ENCODE measurements around the gene MYO16.
"Not testable (repeated sequence)": the region's sequence is repeated elsewhere in the genome, so short reads cannot be mapped to it uniquely, and the experiment has no call there.

The MYO16 gene

DNA sequence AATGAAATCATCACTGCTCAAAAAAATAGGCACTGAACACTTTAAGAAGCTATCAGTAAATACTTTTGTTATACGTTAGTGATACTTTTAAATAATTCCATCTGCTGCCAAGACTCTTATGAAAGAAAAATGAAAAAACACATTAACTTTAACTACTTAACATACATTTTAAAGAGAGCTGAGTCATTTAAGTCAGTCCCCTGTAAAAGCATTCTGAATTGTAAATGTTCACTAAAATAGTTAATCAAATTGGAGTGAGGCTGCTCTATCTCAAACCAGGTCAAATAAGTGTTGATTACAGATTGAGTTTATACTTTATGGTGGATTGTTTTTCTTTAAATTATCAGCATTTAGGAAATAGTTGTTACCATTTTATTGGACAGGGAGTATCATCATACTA is 274.2 kb downstream of the MYO16 start:
- FAIRE-seq = no peak

DNA sequence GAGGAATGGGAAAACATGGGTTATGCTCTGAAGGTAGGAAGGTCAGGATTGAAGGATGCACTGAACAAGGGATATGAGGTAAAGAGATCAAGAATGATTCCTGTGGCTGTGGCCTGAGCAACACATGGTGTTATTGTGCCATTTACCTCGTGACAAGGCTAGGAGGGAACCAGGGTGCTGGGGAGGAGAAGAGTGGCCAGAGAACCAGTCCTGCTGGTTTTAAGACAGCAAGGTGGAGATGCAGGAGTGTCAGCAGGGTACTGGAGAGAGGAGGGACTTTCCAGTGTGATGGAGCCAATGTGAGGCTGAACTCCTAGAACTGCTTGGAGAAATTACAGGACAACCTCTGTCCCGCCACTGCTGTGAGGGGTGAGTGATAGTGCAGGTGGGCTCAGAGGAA is 282.4 kb downstream of the MYO16 start:
- no peak for FAIRE-seq

DNA sequence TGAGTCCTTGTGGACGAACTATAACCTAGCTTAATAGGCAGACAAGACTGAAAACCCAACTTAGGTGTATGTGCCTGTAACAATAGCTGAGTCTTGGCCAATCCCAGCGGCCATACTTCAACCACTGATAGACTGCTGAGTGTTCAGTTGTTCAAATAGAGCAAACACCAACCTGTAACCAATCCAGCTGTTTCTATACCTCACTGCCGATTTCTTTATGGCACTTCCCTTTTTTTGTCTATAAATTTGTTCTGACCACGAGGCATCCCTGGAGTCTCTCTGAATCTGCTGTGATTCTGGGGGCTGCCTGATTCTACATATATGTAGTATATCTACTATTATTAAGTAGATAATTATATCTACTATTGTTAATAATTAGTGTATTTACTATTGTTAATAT is 284.3 kb downstream of the MYO16 start:
- FAIRE-seq = not testable (repeated sequence)

DNA sequence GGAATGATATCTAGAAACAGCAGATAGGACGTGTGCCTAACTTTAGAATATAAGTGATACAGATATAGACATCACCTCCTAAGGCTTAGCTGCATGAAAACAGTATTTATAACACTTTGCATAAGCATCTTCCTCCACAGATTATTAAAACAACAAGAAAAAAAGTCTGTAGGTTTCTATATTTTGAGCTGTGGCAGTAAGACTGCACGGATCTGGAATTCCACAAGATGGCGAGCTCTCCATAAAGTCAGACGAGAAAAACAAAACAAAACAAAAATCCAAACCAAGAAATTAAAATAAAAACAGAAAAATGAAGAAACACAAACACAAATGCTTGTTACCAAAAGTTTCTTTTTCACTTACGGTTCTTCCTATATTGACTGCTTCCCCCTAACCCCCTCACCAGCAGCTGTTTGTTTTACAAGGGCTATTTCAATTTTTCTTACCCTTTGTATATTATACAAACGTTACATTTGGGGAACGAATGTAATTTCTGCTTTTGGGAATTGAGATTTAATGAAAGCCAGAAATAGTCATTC is 285.8 kb downstream of the MYO16 start:
- FAIRE-seq = peak; percentile 91

DNA sequence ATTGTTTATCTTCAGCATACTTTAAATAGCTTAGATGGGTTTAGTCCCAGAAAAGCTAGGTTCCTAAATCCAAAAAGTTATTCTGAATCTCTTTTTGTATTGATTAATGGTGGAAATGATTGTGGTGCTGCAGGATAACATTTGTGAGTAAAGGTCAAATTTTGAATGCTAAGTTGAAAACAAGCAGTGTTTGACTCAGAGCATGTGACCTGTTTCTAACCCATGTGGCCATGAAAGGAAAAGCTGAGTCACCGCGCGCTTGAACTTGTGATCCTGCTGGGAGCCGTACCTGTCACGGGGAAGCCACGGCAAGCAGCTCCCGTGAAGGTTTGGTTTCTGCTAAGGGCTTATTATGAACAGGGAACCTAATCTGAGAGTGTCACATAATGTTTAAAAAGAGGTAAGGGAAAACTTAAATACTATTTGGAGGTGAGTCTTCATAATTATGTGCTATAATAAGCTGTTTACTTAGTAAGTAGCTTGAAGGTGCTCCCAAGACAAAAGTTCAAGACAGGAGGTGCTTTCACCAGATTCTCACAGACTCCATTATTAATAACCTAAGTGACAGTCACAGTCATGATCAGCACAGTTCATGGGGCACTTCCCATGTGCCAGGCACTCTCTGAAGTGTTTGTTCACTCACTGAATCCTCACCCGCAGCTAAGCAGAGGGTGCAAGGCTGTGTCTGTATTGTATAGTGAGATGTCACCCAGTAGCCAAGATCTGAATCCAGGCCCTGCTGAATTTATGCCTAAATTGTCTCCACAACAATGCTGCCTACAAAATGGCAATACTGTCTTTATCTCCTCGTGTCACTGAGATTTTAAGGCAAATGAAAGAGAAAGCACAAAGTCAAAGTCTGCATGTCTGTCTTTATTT is 286.5 kb downstream of the MYO16 start:
- no peak for FAIRE-seq

DNA sequence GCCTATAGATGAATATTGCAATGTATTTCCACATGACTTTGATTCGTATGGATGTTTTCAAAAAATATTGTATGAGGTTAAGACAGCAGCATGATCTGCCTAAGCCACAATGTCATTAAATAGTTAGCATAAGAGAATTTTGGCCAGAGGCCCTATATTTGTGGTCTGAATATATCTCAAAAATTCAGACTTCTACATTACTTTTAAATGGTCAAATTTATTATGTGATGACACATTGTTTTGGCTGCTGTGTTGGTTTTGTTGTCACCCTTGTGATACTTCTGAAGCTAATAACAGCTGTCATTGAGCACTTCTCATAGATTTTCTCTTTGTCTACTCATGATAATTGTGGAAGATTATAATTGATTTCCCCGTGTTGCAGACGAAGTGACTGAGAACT is 288.2 kb downstream of the MYO16 start:
- no peak for FAIRE-seq

DNA sequence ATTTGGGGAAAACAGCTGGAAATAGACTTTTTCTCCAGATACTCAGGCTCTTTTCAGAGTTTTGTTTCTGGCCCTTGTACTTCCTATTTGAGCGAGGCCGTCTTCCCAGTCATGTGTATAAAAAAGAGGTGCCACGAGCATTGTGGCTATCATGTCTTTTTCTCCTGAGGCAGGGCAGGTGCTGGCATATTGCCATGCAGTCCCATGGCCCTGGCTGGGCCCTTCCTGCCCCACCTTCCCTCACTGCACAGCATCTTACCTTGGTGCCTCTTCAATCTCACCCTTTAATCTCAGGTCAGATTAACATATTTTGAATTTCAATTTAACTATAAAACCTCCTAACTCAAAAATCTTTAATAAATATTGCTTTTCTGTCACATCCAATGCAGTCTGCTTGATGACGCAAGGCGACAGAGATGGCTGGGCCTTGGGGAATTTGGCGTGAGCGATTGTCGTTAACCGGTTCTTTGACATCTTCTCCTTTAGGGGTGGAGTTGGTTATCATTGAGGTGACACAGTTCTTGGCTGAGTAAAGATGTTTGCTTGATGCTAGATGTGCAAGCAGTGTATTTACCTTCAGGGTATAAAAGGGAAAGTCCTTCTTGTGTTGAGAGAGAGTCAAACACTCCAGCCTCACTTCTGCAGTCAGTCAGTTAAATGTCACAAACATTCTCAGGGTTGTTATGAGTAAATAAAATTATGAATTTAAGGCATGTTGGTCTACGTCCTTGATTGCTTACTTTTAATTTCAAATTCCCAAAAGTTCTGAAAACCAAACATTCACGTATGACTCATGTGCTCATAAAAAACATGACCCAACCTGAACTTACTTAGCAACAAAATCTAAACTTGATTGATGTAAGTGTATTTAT is 289.9 kb downstream of the MYO16 start:
- no peak for FAIRE-seq

DNA sequence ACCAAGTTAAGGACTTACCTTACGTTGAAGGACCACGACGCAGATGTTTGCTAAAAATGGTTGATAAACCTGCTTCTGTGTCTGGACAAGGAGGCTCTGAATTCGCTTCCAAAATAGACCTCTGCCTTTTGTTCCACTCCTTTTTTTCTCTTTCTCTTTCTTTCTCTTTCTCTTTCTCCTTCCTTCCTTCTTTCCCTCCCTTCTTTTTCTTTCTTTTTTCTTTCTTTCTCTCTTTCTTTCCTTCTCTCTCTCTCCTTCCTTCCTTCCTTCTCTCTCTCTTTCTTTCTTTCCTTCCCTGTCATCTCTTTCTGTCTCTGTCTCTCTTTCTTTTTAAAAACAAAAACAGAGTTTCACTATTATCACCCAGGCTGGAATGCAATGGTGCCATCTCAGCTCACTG is 290.7 kb downstream of the MYO16 start:
- no peak for FAIRE-seq

DNA sequence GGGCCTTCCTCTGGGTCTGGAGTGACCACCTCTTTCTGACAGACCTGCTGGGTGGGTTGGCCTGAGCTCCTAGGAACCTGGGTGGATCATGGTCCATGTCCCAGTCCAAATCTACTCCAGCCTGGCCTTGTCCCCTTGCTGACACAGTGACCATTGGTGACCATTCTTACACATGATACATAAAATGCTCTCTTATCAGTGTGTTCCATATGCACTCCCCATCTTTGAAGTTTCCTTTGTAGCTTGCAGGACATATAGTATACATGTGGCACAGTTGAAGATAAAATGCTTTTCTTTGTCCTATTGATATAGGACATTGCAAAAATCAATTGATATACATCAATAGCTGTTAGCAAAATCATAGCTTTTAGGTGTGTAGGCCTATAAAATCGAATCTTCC is 291.8 kb downstream of the MYO16 start:
- no peak for FAIRE-seq

DNA sequence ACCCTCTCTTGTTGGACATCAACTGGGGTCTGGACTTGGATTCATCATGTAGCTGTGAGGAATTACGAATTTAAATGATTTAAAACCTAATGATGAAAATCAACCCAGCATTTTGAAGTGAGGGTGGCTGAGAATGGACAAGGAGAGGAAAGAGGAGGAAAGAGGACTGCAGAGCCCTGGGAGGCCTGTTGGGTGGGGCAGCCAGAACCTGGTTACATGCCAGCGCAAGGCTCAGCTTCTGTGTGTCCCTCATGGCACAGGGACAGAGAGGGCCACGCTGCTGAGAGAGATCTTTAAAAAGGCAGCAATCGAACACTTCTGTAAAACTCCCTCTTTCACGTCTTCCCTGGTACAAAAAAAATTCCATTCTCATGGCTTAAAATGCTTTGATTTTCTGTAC is 292.7 kb downstream of the MYO16 start:
- no peak for FAIRE-seq

DNA sequence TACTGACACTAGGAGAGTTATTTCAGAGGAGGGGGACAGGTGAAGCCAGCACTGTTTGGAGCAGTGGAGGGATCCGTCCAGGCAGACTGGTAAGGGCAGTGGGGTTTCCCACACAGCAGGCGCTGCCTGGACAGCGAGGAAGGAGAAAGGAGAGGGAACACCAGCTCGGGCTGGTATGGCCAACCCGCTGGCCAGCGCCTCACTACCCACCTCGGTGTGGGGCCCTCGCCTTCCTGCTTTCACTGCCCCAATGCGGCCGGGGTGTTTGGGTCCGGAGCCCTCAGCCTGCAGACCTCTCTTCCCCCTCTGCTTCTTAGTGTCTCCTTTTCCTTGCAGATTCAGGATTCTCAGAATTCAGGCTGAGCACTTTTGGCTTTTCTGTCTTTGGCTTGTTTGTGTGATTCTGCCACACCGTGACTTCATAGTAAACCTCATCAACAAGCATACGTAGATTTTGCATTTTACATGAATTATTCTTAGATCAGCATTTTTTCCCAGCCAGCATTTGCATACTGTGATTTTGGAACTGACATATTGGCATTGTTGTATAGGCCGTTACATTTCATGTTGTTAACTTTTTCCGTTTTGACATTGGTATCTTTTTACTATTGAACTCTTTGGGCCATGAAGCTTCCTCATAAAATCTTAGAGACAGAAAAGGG is 294.1 kb downstream of the MYO16 start:
- no peak for FAIRE-seq

DNA sequence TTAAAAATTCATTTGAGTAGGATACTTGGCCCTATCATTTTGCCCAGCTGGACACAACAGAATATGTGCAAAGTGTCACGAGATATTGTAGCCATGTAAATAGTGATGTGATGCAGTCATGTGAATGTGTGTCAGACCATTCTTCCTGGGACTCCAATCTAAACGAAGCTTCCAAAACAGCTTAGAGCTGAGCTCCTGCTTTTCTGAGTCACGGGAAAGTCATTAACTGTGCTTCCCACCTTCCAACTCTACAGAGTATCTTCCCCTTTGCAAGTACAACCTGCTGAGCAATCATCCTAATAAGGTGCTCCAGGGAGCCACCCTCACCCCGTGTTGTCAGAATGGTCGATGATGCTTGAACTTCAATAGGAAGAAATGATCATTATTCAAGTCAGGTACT is 294.7 kb downstream of the MYO16 start:
- no peak for FAIRE-seq

DNA sequence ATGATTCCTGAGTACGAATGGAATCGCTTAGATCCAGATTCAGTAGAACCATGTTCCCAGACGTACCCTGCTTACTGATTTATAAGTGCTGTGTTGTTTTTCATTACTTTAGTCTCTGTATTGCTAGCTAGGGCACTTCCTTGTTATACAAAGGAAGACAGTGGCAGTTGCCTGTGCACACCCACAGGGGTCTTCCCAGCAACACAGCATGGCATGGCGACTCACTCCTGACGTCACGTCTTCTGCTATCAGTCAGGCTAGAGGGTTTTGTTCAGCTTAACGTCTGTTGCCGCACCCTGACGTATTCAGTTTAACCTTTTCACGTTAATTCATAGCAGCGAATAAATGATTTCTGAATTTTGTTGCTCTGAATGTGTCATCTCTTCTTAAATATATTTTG is 295.1 kb downstream of the MYO16 start:
- FAIRE-seq = no peak

DNA sequence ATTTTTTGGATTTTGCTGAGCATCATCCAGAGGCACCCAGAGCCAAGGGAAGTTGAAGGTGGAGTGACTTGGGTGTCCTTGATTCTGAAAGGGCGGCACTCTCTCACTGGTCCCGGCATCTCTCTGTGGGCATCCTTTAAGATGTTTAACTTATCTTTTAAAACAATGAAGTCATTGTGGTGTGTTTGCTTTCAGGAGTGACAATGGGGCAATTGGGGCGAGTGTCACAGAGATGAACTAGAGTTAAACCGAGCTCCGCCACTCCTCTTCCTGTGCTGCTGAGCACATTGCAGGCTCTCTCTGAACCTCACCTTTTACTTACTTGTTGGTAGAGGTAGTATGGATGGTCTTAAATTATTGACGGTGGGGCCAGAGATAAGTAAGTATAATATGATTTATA is 295.7 kb downstream of the MYO16 start:
- FAIRE-seq = no peak

DNA sequence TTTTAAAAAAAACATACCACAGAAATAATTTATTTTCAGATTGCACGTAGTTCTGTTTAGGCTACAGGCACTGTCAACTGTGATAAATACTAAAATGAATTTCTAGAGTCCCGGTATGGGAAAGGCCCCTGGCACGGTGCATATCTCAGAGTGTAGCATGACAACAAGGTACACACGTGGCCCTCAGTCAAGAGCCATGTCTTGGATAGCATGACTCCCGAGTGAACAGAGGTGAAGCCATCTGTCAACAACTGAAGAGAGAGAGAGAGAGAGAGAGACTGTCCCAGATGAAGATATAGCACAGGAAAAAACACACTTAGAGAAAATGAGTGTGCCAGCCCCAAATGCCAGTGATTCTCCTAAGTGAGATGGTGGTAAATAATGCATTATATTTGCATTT is 297.5 kb downstream of the MYO16 start:
- no peak for FAIRE-seq

DNA sequence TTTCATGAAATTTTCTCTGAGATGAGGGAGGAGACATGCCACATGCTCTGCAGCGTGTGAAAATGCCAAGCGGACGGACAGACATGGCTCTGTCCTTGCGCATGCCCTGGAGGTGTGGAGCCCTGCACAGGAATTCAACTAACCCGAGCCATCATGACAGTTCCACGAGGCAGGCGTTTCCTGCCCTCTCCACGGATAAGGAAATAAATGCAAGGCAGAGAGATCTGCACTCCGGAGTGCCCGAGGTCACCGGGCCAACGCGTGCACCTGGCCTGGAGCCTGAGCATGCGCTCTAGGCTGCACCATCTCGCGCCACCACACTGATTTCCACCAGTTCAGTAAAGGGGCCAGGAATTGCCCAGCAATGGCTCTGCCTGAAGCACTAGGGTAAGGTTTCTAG is 298.2 kb downstream of the MYO16 start:
- FAIRE-seq = no peak

DNA sequence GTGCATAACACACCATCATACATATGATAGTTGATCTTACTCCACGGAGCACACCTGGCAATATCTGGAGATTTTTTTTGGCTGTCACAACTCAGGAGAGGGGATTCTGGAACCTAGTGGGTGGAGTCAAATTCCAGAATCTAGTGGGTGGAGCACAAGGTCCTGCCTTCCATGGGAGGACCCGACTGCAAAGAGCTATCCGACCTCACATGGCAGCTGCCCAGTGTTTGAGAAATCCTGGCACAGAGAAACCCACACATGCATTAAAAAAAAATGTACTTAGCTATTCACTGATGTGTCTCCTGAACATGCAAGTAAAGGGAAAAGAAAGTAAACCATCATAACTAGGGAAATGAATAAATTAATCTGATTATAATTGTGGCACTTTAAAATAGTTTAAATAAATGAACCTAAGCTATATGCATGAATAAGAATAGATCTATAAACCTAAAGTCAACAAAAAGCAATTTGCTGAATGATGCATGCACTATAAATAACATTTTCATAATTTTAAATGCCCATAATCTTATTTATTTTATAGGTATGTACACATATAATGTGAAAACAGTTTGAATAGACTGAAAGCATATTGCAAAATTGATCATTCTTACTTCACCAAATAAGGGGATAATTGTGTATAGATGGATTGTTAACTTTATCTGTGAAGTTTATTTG is 300.3 kb downstream of the MYO16 start:
- no peak for FAIRE-seq

DNA sequence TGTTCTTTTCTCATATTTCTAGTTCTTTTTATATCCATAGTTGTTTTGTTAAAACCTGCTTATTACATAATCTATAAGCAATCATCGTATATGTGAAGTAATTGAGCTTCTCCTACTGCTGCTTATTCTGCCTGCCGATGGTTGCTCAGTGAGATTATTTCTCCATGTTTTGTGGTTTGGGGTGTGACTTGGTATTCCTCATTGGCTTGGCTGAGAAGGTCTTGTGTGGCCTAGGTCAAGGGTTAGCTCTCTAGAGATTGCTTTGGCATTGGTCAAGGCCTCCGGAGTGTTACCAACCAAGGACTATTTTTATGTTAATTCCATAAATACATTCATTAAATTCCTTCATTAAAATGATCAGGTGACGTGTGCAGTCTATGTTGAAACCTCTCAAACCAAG is 302.8 kb downstream of the MYO16 start:
- no peak for FAIRE-seq

DNA sequence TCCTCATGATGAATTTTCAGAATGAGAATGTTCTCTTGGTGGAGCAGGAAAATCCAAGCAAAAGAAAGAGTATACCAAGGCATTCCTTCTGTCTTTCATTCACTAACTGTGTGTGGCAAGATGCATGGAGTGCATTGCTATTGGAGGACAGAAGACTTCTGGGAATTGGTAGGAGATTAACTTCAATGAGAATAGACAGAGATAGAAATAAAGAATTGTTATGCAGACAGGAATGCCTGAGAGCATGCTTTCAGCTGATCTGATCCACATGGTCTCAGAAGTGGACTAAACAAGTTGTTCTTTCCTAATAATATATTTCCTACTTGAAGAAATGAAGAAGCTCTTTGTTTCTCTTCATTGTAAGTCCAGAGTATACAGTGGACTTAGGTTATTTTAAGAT is 303.6 kb downstream of the MYO16 start:
- no peak for FAIRE-seq

DNA sequence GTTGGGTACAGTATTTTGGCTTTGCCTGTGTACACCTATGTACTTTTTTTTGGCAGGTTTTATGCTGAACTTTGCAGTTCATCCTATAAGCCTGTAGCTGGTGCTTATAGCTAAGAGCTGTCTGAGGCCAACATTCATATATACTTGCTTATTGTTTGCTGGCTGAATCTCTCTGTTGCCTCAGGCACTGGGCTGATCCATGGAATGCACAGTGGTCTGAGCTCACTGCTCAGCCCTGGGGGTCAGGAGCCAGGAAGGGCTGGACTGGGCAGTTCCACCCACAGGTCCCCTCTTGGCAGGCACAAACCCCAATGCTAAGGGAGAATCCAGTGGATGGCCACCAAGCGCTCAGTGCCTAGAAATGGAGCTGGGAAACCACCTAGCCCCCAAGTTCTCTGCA is 308.7 kb downstream of the MYO16 start:
- no peak for FAIRE-seq

DNA sequence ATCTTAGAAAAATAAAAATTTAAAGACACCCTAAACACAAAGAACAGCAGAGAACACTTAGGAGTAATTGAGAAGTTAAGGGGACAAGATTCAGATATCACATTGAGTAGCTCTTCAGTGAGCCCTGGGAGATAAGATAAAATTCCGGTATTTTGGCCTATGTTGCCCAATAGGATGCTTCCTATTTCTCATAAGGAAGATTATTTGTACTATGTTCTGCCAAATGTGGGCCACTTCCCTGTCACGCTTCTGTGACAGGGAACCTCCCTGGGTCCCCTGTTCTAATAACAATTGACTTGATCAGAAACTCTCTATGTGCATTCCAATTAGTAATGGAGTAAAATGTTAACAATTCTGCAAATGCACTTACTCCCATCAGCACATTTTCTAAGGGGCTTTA is 310.7 kb downstream of the MYO16 start:
- FAIRE-seq = no peak

DNA sequence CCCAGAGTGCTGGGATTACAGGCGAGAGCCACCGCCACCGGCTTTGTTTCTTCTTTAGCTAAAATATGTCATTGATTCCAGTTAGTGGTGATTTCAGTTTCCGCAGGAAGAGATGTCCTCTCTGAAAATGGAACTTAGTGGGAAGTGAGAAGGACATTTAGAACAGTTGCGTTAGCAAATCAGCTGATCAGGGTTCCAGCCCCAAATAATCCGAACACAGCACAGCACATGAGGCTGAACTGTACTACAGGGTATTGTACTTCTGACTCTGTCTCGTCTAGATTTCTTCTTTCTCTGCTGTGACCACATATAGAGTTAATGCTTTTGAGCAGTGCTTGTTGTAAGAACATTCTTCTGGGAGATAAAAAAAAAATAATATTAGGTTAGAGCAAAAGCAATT is 314.4 kb downstream of the MYO16 start:
- no peak for FAIRE-seq

DNA sequence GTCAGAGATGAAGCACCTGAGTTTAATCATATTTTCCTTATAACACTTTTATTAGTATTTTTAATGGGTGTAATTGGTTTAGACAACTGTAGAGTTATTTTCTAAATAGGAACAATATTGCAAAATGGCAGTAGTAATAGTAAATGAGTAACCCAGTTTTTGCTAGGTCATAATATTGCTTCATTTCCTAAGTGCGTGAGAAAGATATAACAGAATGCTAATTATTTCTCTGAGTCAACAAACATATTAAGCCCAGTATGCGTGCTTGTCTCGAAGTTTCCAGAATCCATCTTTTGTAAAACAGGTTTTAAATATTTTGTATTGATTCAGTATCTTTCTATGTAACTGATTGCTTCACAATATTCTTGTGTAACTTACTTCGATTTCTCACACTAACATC is 315.3 kb downstream of the MYO16 start:
- FAIRE-seq = no peak

Data from A204.1 (cell line).